Erythroblast (primary cell): Measurements from ENCODE around the gene HEATR5B.

Experiments
- GATA1 ChIP-seq: IDR thresholded peaks from 2 replicates; pipeline ENCODE4 v1.6.1; 2011; ENCODE audit warnings: low read depth, mild to moderate bottlenecking, control low read depth, low read length, moderate library complexity
- POLR2A ChIP-seq: IDR thresholded peaks from 2 replicates; pipeline ENCODE4 v1.6.1; 2011; ENCODE audit warnings: mild to moderate bottlenecking, low read length

DNA sequence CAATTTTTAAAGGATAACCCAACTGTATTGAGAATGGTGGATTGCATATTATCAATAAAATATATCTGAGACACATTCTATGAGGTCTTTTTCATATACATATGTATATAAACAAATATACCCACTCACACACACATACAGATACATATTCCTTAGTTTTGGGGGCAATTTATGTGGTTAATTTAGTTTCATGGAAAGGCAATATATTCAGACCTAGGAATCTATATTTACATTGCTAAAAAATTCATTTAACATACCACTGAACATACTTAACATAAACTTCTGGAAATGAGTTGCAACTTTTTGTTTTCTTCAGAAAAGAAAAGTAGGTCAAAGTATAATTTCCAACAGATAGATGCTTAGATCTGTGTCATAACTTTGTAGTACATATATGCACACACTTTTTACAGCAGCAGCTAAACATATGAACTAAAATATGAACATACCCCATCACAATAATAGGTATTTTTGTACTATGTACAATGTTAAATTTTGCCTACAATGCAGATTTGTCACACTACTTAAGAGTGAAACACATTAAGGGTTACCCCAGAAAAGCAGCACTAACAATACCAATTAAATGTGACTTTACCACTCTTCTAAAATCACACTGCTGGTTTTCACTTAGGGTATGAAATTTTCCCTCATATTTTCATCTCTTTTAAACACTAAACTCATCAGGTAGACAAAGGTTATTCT lies 23.0 kb downstream of the HEATR5B start:
- TF ChIP-seq POLR2A (no peak), GATA1 (no peak)
